ENCODE measurements around the gene RCAN2.

- TF ChIP-seq ARNTL (CRISPR knock-in tag; IDR thresholded peaks at IDR 0.05; ENCODE audit: borderline replicate concordance, low read depth) (no peak), ZFP3 (CRISPR knock-in tag; IDR thresholded peaks at IDR 0.05) (no peak), CREB5 (CRISPR knock-in tag; IDR thresholded peaks at IDR 0.05; ENCODE audit: low read depth) (no peak), GLIS3 (CRISPR knock-in tag; IDR thresholded peaks at IDR 0.05) (no peak), RARB (CRISPR knock-in tag; IDR thresholded peaks at IDR 0.05) (no peak), ZNF8 (CRISPR knock-in tag; IDR thresholded peaks at IDR 0.05) (no peak)
Measured at GRCh38 chr6:46347669-46348068, 143.6 kb downstream of the RCAN2 start.

All from SK-N-SH treated with all-trans-retinoic acid at 6 μM for 48 hours (cell line).